Measurements from ENCODE around the gene EIF1B.
"Not testable (repeated sequence)": the region's sequence is repeated elsewhere in the genome, so short reads cannot be mapped to it uniquely, and the experiment has no call there.

Gene EIF1B

GRCh38 chr3:40309418-40309924 lies at the start of gene EIF1B:
Gene EIF1B, plus strand, starts transcription at chr3:40309707. Its CDS starts 235 bp downstream, at chr3:40309942.
- peak; percentile 83 for DNase-seq

GRCh38 chr3:40262331-40262730 lies 47.2 kb upstream of the EIF1B start:
- no peak for DNase-seq

GRCh38 chr3:40264451-40264850 lies 45.1 kb upstream of the EIF1B start:
- no peak for DNase-seq

GRCh38 chr3:40265181-40265580 lies 44.3 kb upstream of the EIF1B start:
- no peak for DNase-seq

GRCh38 chr3:40267937-40268724 lies 41.4 kb upstream of the EIF1B start:
- DNase-seq, result no peak

- no peak for DNase-seq
These were observed 40.5 kb upstream of the EIF1B start for GRCh38 chr3:40268802-40269524.

GRCh38 chr3:40278791-40279190 lies 30.7 kb upstream of the EIF1B start:
- DNase-seq, result no peak

- DNase-seq, result no peak
These were observed 27.5 kb upstream of the EIF1B start for GRCh38 chr3:40281995-40282394.

- not testable (repeated sequence) for DNase-seq
These were observed 26.4 kb upstream of the EIF1B start for GRCh38 chr3:40283057-40283456.

GRCh38 chr3:40287248-40287647 lies 22.3 kb upstream of the EIF1B start:
- DNase-seq, result no peak

GRCh38 chr3:40290396-40290795 lies 19.1 kb upstream of the EIF1B start:
- no peak for DNase-seq

- no peak for DNase-seq
These were observed 18.0 kb upstream of the EIF1B start for GRCh38 chr3:40291471-40291870.

GRCh38 chr3:40292637-40293349 lies 16.7 kb upstream of the EIF1B start:
- no peak for DNase-seq

GRCh38 chr3:40294434-40294833 lies 15.1 kb upstream of the EIF1B start:
- no peak for DNase-seq

- no peak for DNase-seq
These were observed 11.4 kb upstream of the EIF1B start for GRCh38 chr3:40298075-40298474.

- no peak for DNase-seq
These were observed 10.3 kb upstream of the EIF1B start for GRCh38 chr3:40299130-40299720.

GRCh38 chr3:40299721-40300335 lies 9.7 kb upstream of the EIF1B start:
- DNase-seq, result no peak

- no peak for DNase-seq
These were observed 6.7 kb upstream of the EIF1B start for GRCh38 chr3:40302784-40303183.

- no peak for DNase-seq
These were observed 5.2 kb upstream of the EIF1B start for GRCh38 chr3:40304352-40304751.

- no peak for DNase-seq
These were observed 3.2 kb upstream of the EIF1B start for GRCh38 chr3:40306336-40306735.

- no peak for DNase-seq
These were observed 2.3 kb upstream of the EIF1B start for GRCh38 chr3:40307176-40307575.

- no peak for DNase-seq
These were observed 636 bp upstream of the EIF1B start for GRCh38 chr3:40308725-40309417.
